ENCODE results near the gene CENPE.

Gene CENPE

DNA sequence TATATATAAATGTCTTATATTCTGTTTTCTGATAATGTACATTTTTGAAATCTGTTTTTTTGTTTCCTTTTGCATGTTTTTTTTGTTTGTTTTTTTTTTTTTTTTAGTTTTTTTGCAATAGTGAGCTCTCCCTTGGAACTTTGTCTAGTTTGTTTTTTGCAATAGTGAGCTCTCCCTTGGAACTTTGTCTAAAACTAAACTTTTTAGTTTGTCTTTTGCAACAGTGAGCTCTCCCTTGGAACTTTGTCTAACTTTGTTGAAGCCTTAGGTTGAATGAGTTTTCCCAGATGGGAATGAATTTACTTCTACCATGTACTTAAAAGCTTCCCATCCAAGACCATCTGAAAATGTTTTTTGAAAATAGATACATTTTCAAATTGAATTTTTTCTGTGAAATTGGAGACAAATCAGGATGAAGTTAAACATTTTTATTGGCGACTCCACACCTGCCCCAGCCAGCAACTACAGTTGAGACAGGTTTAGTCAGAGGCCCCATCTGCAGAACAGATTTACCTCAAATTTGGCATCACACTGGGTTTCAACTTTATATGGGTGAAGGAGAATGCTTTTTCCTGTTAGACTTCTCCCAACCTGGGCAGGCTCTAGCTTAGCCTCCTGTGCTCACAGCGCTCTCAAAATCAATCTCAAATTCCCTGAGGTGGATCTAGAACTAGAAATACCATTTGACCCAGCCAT is 137.5 kb downstream of the CENPE start:
- Histone ChIP-seq H3K4me1 (no peaks in the 10 kb centered on the region), H3K27me3 (no peaks in the 10 kb centered on the region), H3K4me3 (ENCODE audit: low read depth, low read length) (no peak overlapping the region), H3K36me3 (peaks cover 24% of the 10 kb centered on the region), H3K9me3 (no peaks in the 10 kb centered on the region)
- no peak for DNase-seq
- TF ChIP-seq, protein P1, sequence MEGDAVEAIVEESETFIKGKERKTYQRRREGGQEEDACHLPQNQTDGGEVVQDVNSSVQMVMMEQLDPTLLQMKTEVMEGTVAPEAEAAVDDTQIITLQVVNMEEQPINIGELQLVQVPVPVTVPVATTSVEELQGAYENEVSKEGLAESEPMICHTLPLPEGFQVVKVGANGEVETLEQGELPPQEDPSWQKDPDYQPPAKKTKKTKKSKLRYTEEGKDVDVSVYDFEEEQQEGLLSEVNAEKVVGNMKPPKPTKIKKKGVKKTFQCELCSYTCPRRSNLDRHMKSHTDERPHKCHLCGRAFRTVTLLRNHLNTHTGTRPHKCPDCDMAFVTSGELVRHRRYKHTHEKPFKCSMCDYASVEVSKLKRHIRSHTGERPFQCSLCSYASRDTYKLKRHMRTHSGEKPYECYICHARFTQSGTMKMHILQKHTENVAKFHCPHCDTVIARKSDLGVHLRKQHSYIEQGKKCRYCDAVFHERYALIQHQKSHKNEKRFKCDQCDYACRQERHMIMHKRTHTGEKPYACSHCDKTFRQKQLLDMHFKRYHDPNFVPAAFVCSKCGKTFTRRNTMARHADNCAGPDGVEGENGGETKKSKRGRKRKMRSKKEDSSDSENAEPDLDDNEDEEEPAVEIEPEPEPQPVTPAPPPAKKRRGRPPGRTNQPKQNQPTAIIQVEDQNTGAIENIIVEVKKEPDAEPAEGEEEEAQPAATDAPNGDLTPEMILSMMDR (IDR thresholded peaks at IDR 0.05; ENCODE audit: low read depth, low read length): no peak

Data from BE2C (cell line).